ENCODE measurements around the gene PRTFDC1. TPM values are rescaled to one million over a fixed set of nuclear protein-coding genes. Genes with fewer than 3 reads are reported as not detected.

The PRTFDC1 gene
- total RNA-seq, 4 donors from 2014 or later: 0.31 to 5.4 (median 2.3) TPM; not detected in 1

- no peaks in the 10 kb centered on the region for H3K27me3 ChIP-seq
- no peaks in the 10 kb centered on the region for H3K36me3 ChIP-seq
- no peak for TF ChIP-seq POLR2A (IDR thresholded peaks at IDR 0.05)
- no peak overlapping the region for H3K27ac ChIP-seq
- no peak for ATAC-seq
- no peak overlapping the region for H3K4me3 ChIP-seq
- no peak for DNase-seq
- no peaks in the 10 kb centered on the region for H3K9me3 ChIP-seq
- in situ Hi-C loops (cut with MboI; ENCODE audit: low sequenced_read_pairs in 4 of 4) (no loop called here), intact Hi-C loops (cut with DNase I; ENCODE audit: low total_unique reads) (no loop called here)
- H3K4me1 ChIP-seq: peaks cover 0 to 3% of the 10 kb centered on the region in 2 donors
Measured at GRCh38 chr10:24968349-24968748, 15.9 kb upstream of the PRTFDC1 start.

GRCh38 chr10:24966962-24967481 is 14.6 kb upstream of the PRTFDC1 start:
- Histone ChIP-seq H3K4me1 (peaks cover 0 to 3% of the 10 kb centered on the region in 2 donors), H3K9me3 (no peaks in the 10 kb centered on the region), H3K36me3 (no peaks in the 10 kb centered on the region), H3K27me3 (no peaks in the 10 kb centered on the region), H3K4me3 (no peak overlapping the region), H3K27ac (no peak overlapping the region)
- in situ Hi-C loops (cut with MboI; ENCODE audit: low sequenced_read_pairs in 4 of 4): no loop called here
- TF ChIP-seq CTCF (IDR thresholded peaks at IDR 0.05 in 4 of 5, conservative IDR thresholded peaks at IDR 0.05 in 1 of 5): no peak
- TF ChIP-seq POLR2A (IDR thresholded peaks at IDR 0.05): no peak
- ATAC-seq: no peak
- intact Hi-C loops (cut with DNase I; ENCODE audit: low total_unique reads): no loop called here
- DNase-seq: no peak

GRCh38 chr10:24965051-24965450 is 12.6 kb upstream of the PRTFDC1 start:
- in situ Hi-C loops (cut with MboI; ENCODE audit: low sequenced_read_pairs in 4 of 4): no loop called here
- ATAC-seq: no peak
- H3K36me3 ChIP-seq: no peaks in the 10 kb centered on the region
- H3K4me3 ChIP-seq: no peak overlapping the region
- no peak overlapping the region for H3K27ac ChIP-seq
- no peaks in the 10 kb centered on the region for H3K27me3 ChIP-seq
- no peak for DNase-seq
- no peak for TF ChIP-seq POLR2A (IDR thresholded peaks at IDR 0.05)
- no peak for TF ChIP-seq CTCF (IDR thresholded peaks at IDR 0.05 in 4 of 5, conservative IDR thresholded peaks at IDR 0.05 in 1 of 5)
- no peaks in the 10 kb centered on the region for H3K4me1 ChIP-seq
- no peaks in the 10 kb centered on the region for H3K9me3 ChIP-seq
- intact Hi-C loops (cut with DNase I; ENCODE audit: low total_unique reads): no loop called here

- no peak for ATAC-seq
- in situ Hi-C loops (cut with MboI; ENCODE audit: low sequenced_read_pairs in 4 of 4) (no loop called here), intact Hi-C loops (cut with DNase I; ENCODE audit: low total_unique reads) (no loop called here)
- no peaks in the 10 kb centered on the region for H3K36me3 ChIP-seq
- no peak overlapping the region for H3K27ac ChIP-seq
- H3K4me3 ChIP-seq: no peak overlapping the region
- no peaks in the 10 kb centered on the region for H3K27me3 ChIP-seq
- TF ChIP-seq CTCF (IDR thresholded peaks at IDR 0.05 in 4 of 5, conservative IDR thresholded peaks at IDR 0.05 in 1 of 5) (no peak), POLR2A (IDR thresholded peaks at IDR 0.05) (no peak)
- no peaks in the 10 kb centered on the region for H3K9me3 ChIP-seq
- H3K4me1 ChIP-seq: peaks cover 7 to 9% of the 10 kb centered on the region in 2 donors
- no peak for DNase-seq
Measured at GRCh38 chr10:24963521-24964041, 11.2 kb upstream of the PRTFDC1 start.

GRCh38 chr10:24962995-24963394 is 10.6 kb upstream of the PRTFDC1 start:
- no peak overlapping the region for H3K4me3 ChIP-seq
- H3K36me3 ChIP-seq: no peaks in the 10 kb centered on the region
- peaks cover 12 to 13% of the 10 kb centered on the region in 2 donors for H3K4me1 ChIP-seq
- no peak overlapping the region for H3K27ac ChIP-seq
- in situ Hi-C loops (cut with MboI; ENCODE audit: low sequenced_read_pairs in 4 of 4): no loop called here
- DNase-seq (no peak), ATAC-seq (no peak)
- no peaks in the 10 kb centered on the region for H3K9me3 ChIP-seq
- no peak for TF ChIP-seq CTCF (IDR thresholded peaks at IDR 0.05 in 4 of 5, conservative IDR thresholded peaks at IDR 0.05 in 1 of 5)
- TF ChIP-seq POLR2A (IDR thresholded peaks at IDR 0.05): no peak
- intact Hi-C loops (cut with DNase I; ENCODE audit: low total_unique reads): no loop called here
- H3K27me3 ChIP-seq: no peaks in the 10 kb centered on the region
